K562 (cell line): ENCODE results near the gene GNAI1. TPM values are rescaled to one million over a fixed set of nuclear protein-coding genes. Genes with fewer than 3 reads are reported as not detected.
A peak's percentile ranks its signal among the peaks of the same experiment; 100 is the strongest.

ENCODE experiments used
- ATAC-seq: fragments of 200-7000 bp; cut with Tn5 transposase; 3 replicates; pipeline ENCODE4 v1.9.1; 2020; ENCODE audit warnings: moderate library complexity
- BruUV-seq: library from RNA; stranded (reverse); fragments of 400-500 nt; replicated peaks from 2 replicates; lab custom pipeline; 2021; lab: Mats Ljungman, UMichigan
- CTCF ChIA-PET: fragments of 300-600 bp; formaldehyde crosslinking; extraction: SDS; loops from one replicate; lab custom pipeline; 2021; ENCODE audit warnings: low intra/inter-chr PET ratio; lab: Yijun Ruan, JAX
- POLR2A ChIA-PET: fragments of 300-600, 350-650 bp; sonication (Branson Sonifier 250); formaldehyde crosslinking; extraction: SDS; loops from one replicate; lab custom pipeline; 2021; ENCODE audit warnings: antibody characterized with exemption, inconsistent platforms; lab: Yijun Ruan, JAX
- DNase-seq, 4 experiments: peaks; one replicate each; pipeline versions ENCODE4 v3.0.0 to v3.0.0-alpha.2; 2011 to 2018; ENCODE audit warnings: low spot score in 3 of 4, mixed read lengths in 3 of 4; ENCODE audit errors: extremely low read depth in 1 of 4
- FAIRE-seq: peaks from 2 replicates; lab custom pipeline; 2011; peaks lifted over from hg19 to GRCh38; lab: Jason Lieb, UNC
- H2AFZ ChIP-seq: 2 replicates; pipeline ENCODE4 v1.6.0; 2011; ENCODE audit warnings: low read depth, low read length, control low read depth, inconsistent platforms
- H3K27ac ChIP-seq: fragments of 200-600 bp; 3 replicates; pipeline ENCODE4 v1.8.0; 2011; ENCODE audit warnings: low read depth, mild to moderate bottlenecking, control low read depth, inconsistent platforms, low read length, moderate library complexity, mixed read lengths; ENCODE audit errors: extremely low read depth
- H3K27me3 ChIP-seq, 2 experiments: fragments of 300-600 bp in 1 of 2; 2 replicates in 1 of 2; 3 replicates in 1 of 2; pipeline versions ENCODE4 v1.6.0 to v1.8.0; 2011; ENCODE audit warnings: inconsistent platforms in 2 of 2, low read length in 2 of 2, mild to moderate bottlenecking in 1 of 2, mixed read lengths in 1 of 2, moderate library complexity in 1 of 2; ENCODE audit not compliant: control insufficient read depth in 2 of 2, insufficient read depth in 2 of 2
- H3K36me3 ChIP-seq: fragments of 300-600 bp; 3 replicates; pipeline ENCODE4 v1.8.0; 2011; ENCODE audit warnings: mild to moderate bottlenecking, low read length, inconsistent platforms; ENCODE audit not compliant: control insufficient read depth, insufficient read depth
- H3K4me1 ChIP-seq, 2 experiments: fragments of 200-600 bp in 1 of 2; replicated peaks in 1 of 2; 2 replicates in 1 of 2; 3 replicates in 1 of 2; pipeline versions ENCODE4 v1.5.1 to v1.8.0; 2011; ENCODE audit warnings: inconsistent platforms in 2 of 2, low read length in 2 of 2, mild to moderate bottlenecking in 1 of 2, mixed read lengths in 1 of 2, moderate library complexity in 1 of 2; ENCODE audit not compliant: control insufficient read depth in 2 of 2, insufficient read depth in 2 of 2
- H3K4me2 ChIP-seq: 2 replicates; pipeline ENCODE4 v1.6.1; 2011; ENCODE audit warnings: low read length, control low read depth, inconsistent platforms, mixed read lengths; ENCODE audit not compliant: insufficient read depth
- H3K4me3 ChIP-seq: fragments of 200-600 bp; sonication (generic), shearing (Covaris generic); 2 replicates; pipeline ENCODE4 v1.5.1; 2016; ENCODE audit warnings: control low read depth, inconsistent platforms
- H3K79me2 ChIP-seq: fragments of 200-600 bp; 3 replicates; pipeline ENCODE4 v1.8.0; 2011; ENCODE audit warnings: low read length, inconsistent platforms; ENCODE audit not compliant: control insufficient read depth, insufficient read depth
- H3K9ac ChIP-seq, 2 experiments: 2 replicates each; pipeline versions ENCODE4 v1.6.0 to v1.6.1; 2011; ENCODE audit warnings: low read depth in 2 of 2, low read length in 2 of 2, control low read depth in 1 of 2, inconsistent platforms in 1 of 2, mild to moderate bottlenecking in 1 of 2, mixed read lengths in 1 of 2; ENCODE audit not compliant: insufficient read depth in 1 of 2
- H3K9me1 ChIP-seq: one replicate; pipeline ENCODE4 v1.6.0; 2011; ENCODE audit warnings: inconsistent platforms, mild to moderate bottlenecking, low read length, moderate library complexity; ENCODE audit not compliant: control insufficient read depth, insufficient read depth
- H3K9me3 ChIP-seq: replicated peaks from 2 replicates; pipeline ENCODE4 v1.5.1; 2011; ENCODE audit warnings: low read depth, low read length, inconsistent platforms; ENCODE audit not compliant: control insufficient read depth, insufficient read depth
- H4K20me1 ChIP-seq: replicated peaks from 2 replicates; pipeline ENCODE4 v1.6.1; 2011; ENCODE audit warnings: low read length, inconsistent platforms, mixed read lengths; ENCODE audit not compliant: control insufficient read depth, insufficient read depth
- BMI1 ChIP-seq: fragments of 150-350 bp; IDR thresholded peaks from 2 replicates; pipeline ENCODE4 v1.6.1; 2014; ENCODE audit warnings: low read length
- HDAC1 ChIP-seq, 2 experiments: fragments of 450-650 bp; IDR thresholded peaks; 2 replicates each; pipeline ENCODE4 v1.6.1; 2016 to 2017; ENCODE audit warnings: inconsistent platforms in 1 of 2, mild to moderate bottlenecking in 1 of 2, moderate library complexity in 1 of 2
- HMG20A ChIP-seq: fragments of 450-650 bp; formaldehyde crosslinking; conservative IDR thresholded peaks from 2 replicates; pipeline ENCODE4 v1.4.0; 2020; ENCODE audit warnings: mild to moderate bottlenecking, mixed read lengths
- L3MBTL2 ChIP-seq: fragments of 450-650 bp; IDR thresholded peaks from 2 replicates; pipeline ENCODE4 v1.6.1; 2016; ENCODE audit warnings: mild to moderate bottlenecking, moderate library complexity
- MAFF ChIP-seq: IDR thresholded peaks from 2 replicates; pipeline ENCODE4 v1.6.1; 2012; ENCODE audit warnings: low read length, improper control_type of control experiment
- MAFK ChIP-seq: IDR thresholded peaks from 2 replicates; pipeline ENCODE4 v1.6.1; 2011; ENCODE audit warnings: low read length, improper control_type of control experiment
- SOX6 ChIP-seq: fragments of 450-650 bp; IDR thresholded peaks from 2 replicates; pipeline ENCODE4 v1.6.1; 2014; ENCODE audit warnings: mild to moderate bottlenecking
- THRAP3 ChIP-seq: fragments of 450-650 bp; IDR thresholded peaks from 2 replicates; pipeline ENCODE4 v1.6.1; 2016; ENCODE audit warnings: mild to moderate bottlenecking, inconsistent platforms, borderline replicate concordance
- ZFX ChIP-seq: sonication (generic); formaldehyde crosslinking; IDR thresholded peaks from 2 replicates; pipeline ENCODE4 v1.8.0; 2022; ENCODE audit warnings: mild to moderate bottlenecking, missing genetic modification reagents, moderate library complexity
- ZNF316 ChIP-seq: fragments of 450-650 bp; IDR thresholded peaks from 2 replicates; pipeline ENCODE4 v1.6.1; 2016
- ZNF507 ChIP-seq: conservative IDR thresholded peaks from 2 replicates; pipeline ENCODE4 v1.6.1; 2017; ENCODE audit warnings: missing genetic modification characterization, missing compliant biosample characterization
- WGBS: fragments of 100-300 bp; shearing (Covaris generic); methylation state at CpG from one replicate; pipeline ENCODE4 v1.1.6; 2016; ENCODE audit warnings: low coverage, mixed read lengths; ENCODE audit not compliant: insufficient coverage; ENCODE audit errors: missing lambda C conversion rate; 5-methylcytosine and 5-hydroxymethylcytosine counted together
- in situ Hi-C: fragments of 300-500 bp; cut with MboI; formaldehyde crosslinking; loops from 4 replicates; pipeline ENCODE4 v1.15.0; 2018; ENCODE audit warnings: inconsistent platforms, mixed read lengths
- intact Hi-C: fragments of 100-400 bp; cut with micrococcal nuclease; formaldehyde crosslinking; loops from 2 replicates; pipeline ENCODE4 v1.14.2; 2022
- polyA plus RNA-seq, 8 experiments: library from polyadenylated mRNA; depleted of rRNA in 4 of 8; stranded (reverse) in 5 of 8; unstranded in 3 of 8; fragments of >200 nt; fragmentation: Nextera tagmentation in 2 of 8; fragmentation: Illumina TruSeq in 1 of 8; extraction: Ambion mirVana in 2 of 8; extraction: Trizol in 1 of 8; gene quantifications; 2 replicates each; pipeline versions ENCODE4 v1.2.1 to v1.2.3, GENCODE V29; 2011 to 2014; ENCODE audit warnings: inconsistent platforms in 1 of 8, missing spikeins in 1 of 8
- total RNA-seq, 7 experiments: library from RNA; depleted of rRNA in 6 of 7; stranded (reverse); fragments of >200 nt in 6 of 7; fragmentation: Illumina TruSeq in 2 of 7; extraction: Trizol in 2 of 7; gene quantifications; 2 replicates each; pipeline versions ENCODE4 v1.2.1 to v1.2.3, GENCODE V29; 2011 to 2021; ENCODE audit warnings: low replicate concordance in 1 of 7
- TF ChIP-seq, protein P1 (sequence below): fragments of 450-650 bp; IDR thresholded peaks from 2 replicates; pipeline ENCODE4 v1.6.1; 2016; ENCODE audit warnings: antibody characterized with exemption
- TF ChIP-seq, protein P2 (sequence below): sonication (generic); formaldehyde crosslinking; IDR thresholded peaks from 2 replicates; pipeline ENCODE4 v1.8.0; 2022; ENCODE audit warnings: mild to moderate bottlenecking, missing genetic modification reagents
- TF ChIP-seq, protein P3 (sequence below): sonication (generic); formaldehyde crosslinking; IDR thresholded peaks from 2 replicates; pipeline ENCODE4 v1.8.0; 2022; ENCODE audit warnings: missing genetic modification reagents, mild to moderate bottlenecking, borderline replicate concordance

Gene GNAI1
- total and polyA plus RNA-seq, 9 of the 15 experiments (the other 6 are each of a cell fraction or from before 2014, with no cell fraction given) = 0.03 to 0.13 (median 0.08) TPM; not detected in 6

DNA sequence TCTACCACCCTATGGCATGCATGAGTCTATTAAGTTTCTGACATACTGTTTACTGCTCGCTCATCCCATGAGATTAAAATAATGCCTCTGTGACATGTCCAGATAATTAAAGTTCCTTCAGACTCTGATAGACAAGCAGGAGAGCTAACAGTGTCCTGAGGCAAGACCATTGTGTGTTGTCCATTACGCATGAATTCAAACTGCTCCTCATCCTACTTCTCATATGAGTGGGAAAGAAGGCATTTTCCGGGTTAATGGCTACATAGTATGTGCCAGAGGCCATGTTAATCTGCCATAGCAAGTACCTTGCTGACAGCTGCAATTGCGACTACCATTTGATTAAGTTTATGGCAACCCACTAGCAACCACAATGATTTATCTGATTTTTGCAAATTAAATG lies 113.3 kb downstream of the GNAI1 start:
- CTCF ChIA-PET = no interaction called here
- intact Hi-C loops (no loop called here), in situ Hi-C loops (no loop called here)
- FAIRE-seq = no peak
- no peak overlapping the region for H3K9ac ChIP-seq
- H3K9me1 ChIP-seq = no peaks in the 10 kb centered on the region
- ATAC-seq = no peak
- no peak overlapping the region for H3K27ac ChIP-seq
- no peaks in the 10 kb centered on the region for H3K27me3 ChIP-seq
- H3K4me1 ChIP-seq = no peaks in the 10 kb centered on the region
- H3K9me3 ChIP-seq = no peaks in the 10 kb centered on the region; the same call in 1 of the 2 replicates
- no peak overlapping the region for H3K4me2 ChIP-seq
- H4K20me1 ChIP-seq = no peaks in the 10 kb centered on the region
- 8% methylated on average over 4 of the region's 4 CpGs for WGBS
- POLR2A ChIA-PET = no interaction called here
- TF ChIP-seq, protein P1, sequence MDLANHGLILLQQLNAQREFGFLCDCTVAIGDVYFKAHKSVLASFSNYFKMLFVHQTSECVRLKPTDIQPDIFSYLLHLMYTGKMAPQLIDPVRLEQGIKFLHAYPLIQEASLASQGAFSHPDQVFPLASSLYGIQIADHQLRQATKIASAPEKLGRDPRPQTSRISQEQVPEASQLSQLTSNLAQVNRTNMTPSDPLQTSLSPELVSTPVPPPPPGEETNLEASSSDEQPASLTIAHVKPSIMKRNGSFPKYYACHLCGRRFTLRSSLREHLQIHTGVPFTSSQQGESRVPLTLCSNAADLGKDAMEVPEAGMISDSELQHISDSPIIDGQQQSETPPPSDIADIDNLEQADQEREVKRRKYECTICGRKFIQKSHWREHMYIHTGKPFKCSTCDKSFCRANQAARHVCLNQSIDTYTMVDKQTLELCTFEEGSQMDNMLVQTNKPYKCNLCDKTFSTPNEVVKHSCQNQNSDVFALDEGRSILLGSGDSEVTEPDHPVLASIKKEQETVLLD = no peak
- TF ChIP-seq SOX6 (no peak), ZFX (no peak)
- no TSS peak for BruUV-seq
- no peaks in the 10 kb centered on the region for H3K36me3 ChIP-seq
- no peak overlapping the region for H2AFZ ChIP-seq
- no peak for DNase-seq
- H3K4me3 ChIP-seq = no peak overlapping the region
- H3K79me2 ChIP-seq = no peaks in the 10 kb centered on the region

DNA sequence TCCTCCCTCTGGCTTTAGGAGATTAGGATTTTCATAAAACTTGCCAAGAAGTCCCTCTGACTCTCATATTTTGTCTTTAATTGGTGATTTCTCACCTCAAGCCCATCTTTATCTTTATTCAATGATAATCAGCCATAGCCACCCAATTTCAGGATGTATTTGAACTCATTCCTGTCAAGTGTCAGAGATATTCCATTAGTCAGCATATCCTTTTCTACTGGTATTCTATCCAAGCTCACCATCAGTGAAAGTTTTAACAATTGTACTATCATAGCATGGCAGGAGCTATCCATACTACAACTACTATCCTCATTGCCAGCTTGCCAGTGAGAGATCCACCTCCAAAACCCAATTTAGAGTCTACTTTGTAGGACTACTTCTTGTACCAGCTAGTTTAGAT lies 114.6 kb downstream of the GNAI1 start:
- intact Hi-C loops = no loop called here
- FAIRE-seq = no peak
- in situ Hi-C loops = no loop called here
- TF ChIP-seq SOX6 = no peak
- TF ChIP-seq BMI1 = no peak
- TF ChIP-seq, protein P2, sequence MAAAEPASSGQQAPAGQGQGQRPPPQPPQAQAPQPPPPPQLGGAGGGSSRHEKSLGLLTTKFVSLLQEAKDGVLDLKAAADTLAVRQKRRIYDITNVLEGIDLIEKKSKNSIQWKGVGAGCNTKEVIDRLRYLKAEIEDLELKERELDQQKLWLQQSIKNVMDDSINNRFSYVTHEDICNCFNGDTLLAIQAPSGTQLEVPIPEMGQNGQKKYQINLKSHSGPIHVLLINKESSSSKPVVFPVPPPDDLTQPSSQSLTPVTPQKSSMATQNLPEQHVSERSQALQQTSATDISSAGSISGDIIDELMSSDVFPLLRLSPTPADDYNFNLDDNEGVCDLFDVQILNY (CRISPR knock-in tag) = no peak
- TF ChIP-seq, protein P3, sequence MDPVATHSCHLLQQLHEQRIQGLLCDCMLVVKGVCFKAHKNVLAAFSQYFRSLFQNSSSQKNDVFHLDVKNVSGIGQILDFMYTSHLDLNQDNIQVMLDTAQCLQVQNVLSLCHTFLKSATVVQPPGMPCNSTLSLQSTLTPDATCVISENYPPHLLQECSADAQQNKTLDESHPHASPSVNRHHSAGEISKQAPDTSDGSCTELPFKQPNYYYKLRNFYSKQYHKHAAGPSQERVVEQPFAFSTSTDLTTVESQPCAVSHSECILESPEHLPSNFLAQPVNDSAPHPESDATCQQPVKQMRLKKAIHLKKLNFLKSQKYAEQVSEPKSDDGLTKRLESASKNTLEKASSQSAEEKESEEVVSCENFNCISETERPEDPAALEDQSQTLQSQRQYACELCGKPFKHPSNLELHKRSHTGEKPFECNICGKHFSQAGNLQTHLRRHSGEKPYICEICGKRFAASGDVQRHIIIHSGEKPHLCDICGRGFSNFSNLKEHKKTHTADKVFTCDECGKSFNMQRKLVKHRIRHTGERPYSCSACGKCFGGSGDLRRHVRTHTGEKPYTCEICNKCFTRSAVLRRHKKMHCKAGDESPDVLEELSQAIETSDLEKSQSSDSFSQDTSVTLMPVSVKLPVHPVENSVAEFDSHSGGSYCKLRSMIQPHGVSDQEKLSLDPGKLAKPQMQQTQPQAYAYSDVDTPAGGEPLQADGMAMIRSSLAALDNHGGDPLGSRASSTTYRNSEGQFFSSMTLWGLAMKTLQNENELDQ = no peak
- peak; percentile 13; the same call in 1 of the 2 replicates for TF ChIP-seq ZNF316
- no peak for TF ChIP-seq THRAP3
- no peak for TF ChIP-seq HDAC1 (IDR thresholded peaks at IDR 0.05)
- TF ChIP-seq L3MBTL2 = no peak
- TF ChIP-seq MAFK = 0 out of 2 replicates have a peak, but pooled peaks have one; percentile 18
- no peak for TF ChIP-seq HMG20A (CRISPR knock-in tag)
- 0 out of 2 replicates have a peak, but pooled peaks have one; percentile 9 for TF ChIP-seq MAFF
- no peak for TF ChIP-seq ZNF507 (tag)

More for the DNA sequence above, 114.6 kb downstream of the GNAI1 start:
- Histone ChIP-seq H3K4me1 (no peaks in the 10 kb centered on the region), H3K9me3 (no peaks in the 10 kb centered on the region; the same call in 1 of the 2 replicates), H3K36me3 (no peaks in the 10 kb centered on the region), H3K27ac (no peak overlapping the region), H3K4me2 (no peak overlapping the region), H3K4me3 (no peak overlapping the region), H3K9ac (no peak overlapping the region), H4K20me1 (no peaks in the 10 kb centered on the region), H2AFZ (no peak overlapping the region), H3K79me2 (no peaks in the 10 kb centered on the region), H3K9me1 (no peaks in the 10 kb centered on the region), H3K27me3 (no peaks in the 10 kb centered on the region)
- ChIA-PET POLR2A (interaction anchor here (0.7 kb wide), 1 partner anchor 512 kb away, joined by 3 read pairs; no protein-coding TSS in a partner anchor), CTCF (no interaction called here)
- no TSS peak for BruUV-seq
- ATAC-seq (no peak), DNase-seq (no peak)
